Osteoblast (primary cell): ENCODE results near the gene SLC25A25. TPM values are rescaled to one million over a fixed set of nuclear protein-coding genes. Genes with fewer than 3 reads are reported as not detected.

Experiments used
- DNase-seq: peaks from one replicate; pipeline ENCODE4 v3.0.0; 2011; ENCODE audit warnings: low spot score, mixed read lengths; ENCODE audit not compliant: insufficient read length; ENCODE audit errors: missing footprints
- H2AFZ ChIP-seq: 2 replicates; pipeline ENCODE4 v1.6.0; 2011; ENCODE audit warnings: mild to moderate bottlenecking, low read length
- H3K27ac ChIP-seq: 2 replicates; pipeline ENCODE4 v1.5.1; 2011; ENCODE audit warnings: mild to moderate bottlenecking, low read depth, low read length, moderate library complexity
- H3K27me3 ChIP-seq: 2 replicates; pipeline ENCODE4 v1.6.0; 2012; ENCODE audit warnings: mild to moderate bottlenecking, control low read depth, inconsistent platforms, low read length, moderate library complexity; ENCODE audit not compliant: insufficient read depth
- H3K36me3 ChIP-seq: 2 replicates; pipeline ENCODE4 v1.5.1; 2011; ENCODE audit warnings: mild to moderate bottlenecking, low read length, control low read depth, moderate library complexity; ENCODE audit not compliant: insufficient read depth
- H3K4me1 ChIP-seq: 2 replicates; pipeline ENCODE4 v1.5.1; 2011; ENCODE audit warnings: mild to moderate bottlenecking, low read length, control low read depth, moderate library complexity; ENCODE audit not compliant: insufficient read depth
- H3K4me2 ChIP-seq: 2 replicates; pipeline ENCODE4 v1.6.0; 2011; ENCODE audit warnings: mild to moderate bottlenecking, low read length; ENCODE audit not compliant: insufficient read depth
- H3K4me3 ChIP-seq: fragments of 200-600 bp; sonication (generic); 3 replicates; pipeline ENCODE4 v1.5.1; 2012; ENCODE audit warnings: mild to moderate bottlenecking, low read length, inconsistent platforms; ENCODE audit not compliant: insufficient read depth
- H3K79me2 ChIP-seq: 2 replicates; pipeline ENCODE4 v1.6.0; 2012; ENCODE audit warnings: mild to moderate bottlenecking, low read length, control low read depth, inconsistent platforms; ENCODE audit not compliant: insufficient read depth
- H3K9me3 ChIP-seq: 2 replicates; pipeline ENCODE4 v1.5.1; 2011; ENCODE audit warnings: low read depth, low read length, control low read depth
- H4K20me1 ChIP-seq: 2 replicates; pipeline ENCODE4 v1.6.0; 2012; ENCODE audit warnings: mild to moderate bottlenecking, low read length, control low read depth; ENCODE audit not compliant: insufficient read depth
- total RNA-seq: library from RNA; depleted of rRNA; stranded (reverse); fragments of >200 nt; gene quantifications from 2 replicates; pipeline ENCODE4 v1.2.3, GENCODE V29; 2012
- TF ChIP-seq, protein P1 (sequence below): IDR thresholded peaks from 2 replicates; pipeline ENCODE4 v1.5.1; 2011; ENCODE audit warnings: mild to moderate bottlenecking, low read depth, low read length, moderate library complexity; ENCODE audit errors: extremely low read depth

The SLC25A25 gene
- total RNA-seq, 1 donor = 13.4 TPM

GRCh38 chr9:128062846-128063831 lies 4.9 kb upstream of the SLC25A25 start:
- H3K79me2 ChIP-seq = peaks cover 22% of the 10 kb centered on the region

GRCh38 chr9:128065907-128066712 lies 1.9 kb upstream of the SLC25A25 start:
- Histone ChIP-seq H3K4me3 (peak overlapping the region; percentile 73), H3K27me3 (no peaks in the 10 kb centered on the region), H3K79me2 (peaks cover 48% of the 10 kb centered on the region), H2AFZ (no peak overlapping the region), H3K27ac (no peak overlapping the region), H3K4me2 (peak overlapping the region; percentile 96), H4K20me1 (no peaks in the 10 kb centered on the region), H3K36me3 (peaks cover 15% of the 10 kb centered on the region), H3K4me1 (peaks cover 22% of the 10 kb centered on the region), H3K9me3 (no peaks in the 10 kb centered on the region)
- TF ChIP-seq, protein P1, sequence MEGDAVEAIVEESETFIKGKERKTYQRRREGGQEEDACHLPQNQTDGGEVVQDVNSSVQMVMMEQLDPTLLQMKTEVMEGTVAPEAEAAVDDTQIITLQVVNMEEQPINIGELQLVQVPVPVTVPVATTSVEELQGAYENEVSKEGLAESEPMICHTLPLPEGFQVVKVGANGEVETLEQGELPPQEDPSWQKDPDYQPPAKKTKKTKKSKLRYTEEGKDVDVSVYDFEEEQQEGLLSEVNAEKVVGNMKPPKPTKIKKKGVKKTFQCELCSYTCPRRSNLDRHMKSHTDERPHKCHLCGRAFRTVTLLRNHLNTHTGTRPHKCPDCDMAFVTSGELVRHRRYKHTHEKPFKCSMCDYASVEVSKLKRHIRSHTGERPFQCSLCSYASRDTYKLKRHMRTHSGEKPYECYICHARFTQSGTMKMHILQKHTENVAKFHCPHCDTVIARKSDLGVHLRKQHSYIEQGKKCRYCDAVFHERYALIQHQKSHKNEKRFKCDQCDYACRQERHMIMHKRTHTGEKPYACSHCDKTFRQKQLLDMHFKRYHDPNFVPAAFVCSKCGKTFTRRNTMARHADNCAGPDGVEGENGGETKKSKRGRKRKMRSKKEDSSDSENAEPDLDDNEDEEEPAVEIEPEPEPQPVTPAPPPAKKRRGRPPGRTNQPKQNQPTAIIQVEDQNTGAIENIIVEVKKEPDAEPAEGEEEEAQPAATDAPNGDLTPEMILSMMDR = no peak
- DNase-seq = no peak

More at GRCh38 chr9:128062846-128063831, 4.9 kb upstream of the SLC25A25 start:
- Histone ChIP-seq H3K36me3 (peaks cover 18% of the 10 kb centered on the region), H3K4me2 (no peak overlapping the region), H3K4me1 (peaks cover 17% of the 10 kb centered on the region), H3K27ac (no peak overlapping the region), H3K27me3 (no peaks in the 10 kb centered on the region), H3K9me3 (no peaks in the 10 kb centered on the region), H3K4me3 (no peak overlapping the region), H4K20me1 (no peaks in the 10 kb centered on the region), H2AFZ (no peak overlapping the region)
- TF ChIP-seq, protein P1 = no peak
- DNase-seq = no peak

- Histone ChIP-seq H3K27ac (peak within 1 kb of the TSS; percentile 96), H3K4me1 (peaks cover 29% of the 10 kb centered on the region), H3K79me2 (peaks cover 57% of the 10 kb centered on the region), H2AFZ (peak within 1 kb of the TSS; percentile 86), H3K4me2 (peak within 1 kb of the TSS; percentile 98), H3K9me3 (no peaks in the 10 kb centered on the region), H3K36me3 (peaks cover 12% of the 10 kb centered on the region), H4K20me1 (no peaks in the 10 kb centered on the region), H3K4me3 (peak within 1 kb of the TSS; percentile 84), H3K27me3 (no peaks in the 10 kb centered on the region)
- TF ChIP-seq, protein P1 = no peak
- peak; percentile 100 for DNase-seq
Observed at GRCh38 chr9:128066713-128067644, 1.1 kb upstream of the SLC25A25 start, which contains the start of gene NAIF1. Gene NAIF1 (minus strand): TSS chr9:128067320. CDS start chr9:128067101, 219 bp downstream.
